IPS DF 19.7 (cell line): ENCODE data around the gene SLC35F4.

Experiments
- DNase-seq: peaks from one replicate; pipeline ENCODE4 v3.0.0-alpha.2; 2013; ENCODE audit warnings: low read depth, low spot score

The SLC35F4 gene

DNA sequence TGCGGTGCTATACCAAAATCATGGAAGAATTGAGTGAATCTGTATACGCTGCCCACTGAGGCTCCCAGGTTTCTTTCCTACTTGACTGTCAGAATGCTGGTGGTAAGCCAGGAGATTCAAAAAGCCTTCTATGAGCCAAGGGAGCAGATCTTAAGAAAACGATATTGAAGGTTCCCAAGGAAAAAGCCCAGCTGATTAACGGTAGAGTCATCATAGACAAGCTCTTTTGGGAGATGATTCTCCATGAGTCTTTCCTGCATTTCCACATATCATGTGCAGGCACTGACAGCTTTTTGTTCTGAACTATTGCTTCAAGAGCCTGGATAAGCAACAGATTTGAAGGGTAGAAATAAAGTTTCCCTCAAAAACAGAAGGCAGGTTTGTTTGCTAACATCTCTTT is 17.5 kb downstream of the SLC35F4 start:
- DNase-seq: no peak

DNA sequence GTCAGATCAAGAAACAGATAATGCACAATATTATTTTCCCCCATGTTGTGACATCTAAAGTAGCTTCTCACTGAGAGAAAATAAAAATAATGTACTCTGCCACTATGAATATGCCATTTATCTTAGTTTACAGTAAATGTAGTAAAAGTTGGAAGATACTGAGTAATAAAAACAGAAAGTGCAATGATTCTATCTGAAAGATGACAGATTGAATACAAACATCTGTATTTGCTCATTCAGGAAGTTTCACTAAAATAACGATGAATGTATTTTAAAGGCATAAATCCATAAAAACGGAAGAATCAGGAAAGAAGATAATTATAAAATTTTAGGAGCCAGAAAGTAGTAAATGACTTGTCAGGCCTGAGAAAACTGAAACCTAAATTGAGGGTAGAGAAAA is 18.2 kb downstream of the SLC35F4 start:
- no peak for DNase-seq

DNA sequence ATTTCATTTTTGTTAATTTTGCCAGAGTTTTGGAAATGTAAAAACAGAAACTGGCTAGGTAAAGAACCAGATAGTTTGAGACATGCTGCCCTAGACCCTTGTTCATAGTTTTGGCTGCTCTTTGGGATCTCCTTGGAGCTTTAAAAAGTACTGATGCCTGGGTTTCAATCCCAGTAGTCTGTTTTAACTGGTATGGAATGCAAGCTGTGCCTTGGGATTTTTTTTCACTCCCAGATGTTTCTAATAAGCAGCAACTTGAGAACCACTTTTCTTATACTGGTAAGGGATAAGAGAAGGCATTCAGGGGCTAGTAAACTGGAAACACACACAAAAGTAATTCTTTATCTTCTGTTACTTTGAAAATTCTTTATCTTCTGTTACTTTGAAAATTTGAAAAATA is 18.8 kb downstream of the SLC35F4 start:
- no peak for DNase-seq

DNA sequence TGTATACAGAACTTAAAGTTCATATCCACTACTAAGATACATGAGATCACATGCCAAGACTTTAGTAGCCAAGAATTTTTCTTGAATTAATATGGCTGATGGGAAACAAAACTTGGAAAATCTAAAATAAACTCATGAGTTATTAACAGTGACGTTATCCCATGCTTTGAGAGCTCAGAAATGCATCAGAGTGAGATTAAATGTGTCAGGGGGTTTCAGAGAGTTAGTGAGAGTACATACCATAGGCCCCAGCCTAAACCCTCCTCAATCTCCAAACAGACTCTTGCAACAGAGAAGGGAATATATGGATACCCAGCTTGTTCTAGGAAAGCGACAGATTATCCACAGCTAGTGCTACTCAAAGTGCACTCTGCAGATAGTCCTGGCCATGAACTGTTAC is 19.3 kb downstream of the SLC35F4 start:
- DNase-seq: no peak

DNA sequence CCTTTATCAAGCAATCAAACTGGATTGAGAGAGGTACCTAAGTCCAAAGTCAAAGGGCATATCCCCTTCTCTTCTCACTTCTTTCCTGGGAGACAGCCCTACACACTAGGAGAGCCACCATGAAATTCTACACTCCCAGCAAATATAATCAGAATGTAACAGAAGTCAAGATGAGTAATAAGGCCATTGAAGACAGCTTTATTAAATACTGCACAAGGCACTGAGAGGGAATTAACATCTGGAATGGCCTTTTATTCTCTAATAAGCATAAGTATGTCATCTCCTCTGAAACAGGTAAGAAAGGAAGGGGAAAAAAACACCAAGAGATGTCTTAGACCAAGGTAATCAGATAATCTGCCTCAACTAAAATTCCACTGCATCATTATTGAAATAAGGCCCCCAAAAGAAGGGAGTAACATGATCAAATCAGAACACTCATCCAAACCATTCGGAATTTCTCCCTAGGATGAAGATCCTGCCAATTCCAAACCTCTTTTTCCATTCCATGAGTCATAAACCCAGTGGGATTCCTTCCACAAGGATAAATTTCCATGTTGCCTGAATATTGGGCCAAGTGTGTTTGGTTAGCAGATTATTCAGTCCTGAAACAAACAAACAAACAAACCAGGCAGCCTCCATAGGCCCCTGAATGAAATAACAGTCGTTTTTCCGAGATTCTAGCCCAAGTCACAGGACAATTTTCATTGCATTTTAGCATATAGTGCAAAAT is 19.9 kb downstream of the SLC35F4 start:
- DNase-seq: no peak

DNA sequence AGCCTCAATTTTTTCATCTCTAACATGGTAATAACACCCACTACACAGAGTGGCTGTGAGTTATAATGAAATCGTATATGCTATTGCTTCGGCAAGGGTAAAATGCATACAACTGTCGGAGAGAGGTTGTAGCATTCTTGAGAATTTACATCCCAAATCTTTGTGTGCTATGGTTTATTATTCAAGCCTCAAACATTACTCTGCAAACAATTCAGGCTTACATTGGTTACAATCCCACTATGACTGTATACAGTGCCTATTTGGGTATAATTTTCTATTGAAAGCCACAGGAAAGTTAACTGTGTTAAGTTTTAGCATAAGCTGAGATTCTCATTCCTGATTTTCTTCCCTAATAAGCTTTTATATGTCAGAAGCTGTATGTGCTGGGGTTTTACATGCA is 20.6 kb downstream of the SLC35F4 start:
- no peak for DNase-seq

DNA sequence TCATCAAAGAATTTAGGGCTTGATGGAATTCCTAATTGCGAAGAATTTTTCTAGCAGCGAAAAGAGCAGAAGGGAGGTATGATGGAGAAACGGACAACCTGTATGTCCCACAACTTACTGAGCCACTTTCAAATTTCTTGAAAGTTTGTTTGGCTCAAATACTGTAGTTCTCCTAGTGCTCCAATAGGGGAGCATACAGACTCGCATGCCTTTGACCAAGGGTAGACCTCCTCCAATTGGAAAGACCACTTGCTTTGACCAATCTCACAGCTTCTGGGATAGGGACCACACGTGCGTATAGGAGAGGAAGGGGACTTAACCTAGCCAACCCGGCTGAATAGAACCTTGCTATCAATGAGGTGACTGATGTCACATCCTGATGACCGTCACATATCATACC is 28.6 kb downstream of the SLC35F4 start:
- DNase-seq: no peak

DNA sequence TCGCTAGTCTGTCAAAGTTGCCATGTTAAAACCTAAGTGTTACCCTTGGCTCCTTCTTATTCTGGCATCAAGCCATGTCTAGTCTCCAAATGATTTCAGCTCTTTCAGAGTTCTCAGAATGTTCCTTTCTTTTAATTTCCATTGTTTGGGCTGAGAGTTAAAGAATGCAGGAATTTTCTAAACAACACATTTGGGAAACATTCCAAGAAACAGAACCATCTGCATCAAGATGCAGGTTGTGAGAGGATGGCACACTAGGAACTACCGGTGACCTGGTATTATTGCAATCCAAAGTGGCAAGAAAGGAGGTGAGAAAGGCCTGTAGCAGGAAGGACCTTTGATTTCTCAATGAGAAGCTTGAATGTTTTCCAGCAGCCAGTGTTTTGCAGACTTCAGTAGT is 30.1 kb downstream of the SLC35F4 start:
- DNase-seq: no peak

DNA sequence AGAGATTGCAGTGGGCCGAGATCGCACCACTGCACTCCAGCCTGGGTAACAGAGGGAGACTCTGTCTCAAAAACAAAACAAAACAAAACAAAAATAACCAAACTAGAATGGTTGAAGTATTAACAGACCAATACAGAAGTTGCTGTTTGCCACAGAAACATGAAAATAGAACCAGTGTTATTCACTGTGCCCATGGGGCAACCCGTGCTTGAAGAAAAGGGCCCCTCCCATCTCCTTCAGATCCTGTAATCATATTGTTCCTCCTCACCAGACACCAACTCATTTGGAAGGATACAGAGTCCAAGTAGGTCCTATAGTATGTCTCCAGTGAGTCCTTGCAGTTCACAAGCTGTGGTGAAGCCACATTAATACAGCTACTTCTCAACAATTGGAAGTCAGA is 30.9 kb downstream of the SLC35F4 start:
- DNase-seq: no peak

DNA sequence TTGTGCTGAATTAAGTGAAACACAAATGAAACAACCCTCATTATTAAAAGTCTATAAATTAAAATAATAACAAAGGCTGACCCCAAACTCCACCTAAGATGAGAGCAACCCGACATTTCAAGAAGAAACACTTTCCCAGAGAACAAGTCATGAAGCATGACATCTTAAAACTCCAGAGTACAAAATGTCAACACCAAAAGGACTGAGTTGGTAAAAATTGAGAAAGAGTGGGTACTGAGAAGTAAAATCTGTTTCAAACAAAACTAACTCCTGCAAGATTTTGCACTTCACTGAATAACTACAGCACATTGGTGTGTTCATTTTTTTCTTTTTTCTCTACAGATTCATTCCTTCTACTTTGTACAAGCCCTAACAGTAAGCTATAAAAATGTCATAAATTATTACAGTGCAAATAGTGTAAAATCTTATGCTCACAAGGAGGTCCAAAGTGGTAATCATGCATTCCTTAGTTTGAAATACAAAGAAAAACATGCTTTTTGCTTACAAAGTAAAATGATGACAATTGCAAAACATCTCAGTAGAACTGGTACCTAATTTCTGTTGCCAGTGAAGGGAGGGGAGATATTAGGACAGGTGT is 31.8 kb downstream of the SLC35F4 start:
- no peak for DNase-seq

DNA sequence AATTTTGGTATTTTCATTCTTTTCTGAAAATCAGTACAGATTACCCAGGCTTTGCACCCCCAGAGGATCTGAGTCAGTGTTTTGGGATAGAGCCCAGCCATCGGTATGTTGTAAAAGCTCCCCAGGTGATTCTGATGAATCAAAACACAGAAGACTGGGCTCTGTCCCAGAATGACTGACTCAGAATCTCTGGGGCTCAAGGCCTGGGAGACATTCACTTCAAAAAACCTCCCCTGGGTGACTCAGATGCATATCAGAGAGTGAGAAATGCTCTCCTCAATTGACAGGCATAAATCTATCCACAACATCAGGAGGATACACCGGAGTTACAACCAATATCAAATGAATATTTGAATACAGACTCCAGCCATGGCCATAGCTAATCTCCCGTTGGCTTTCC is 32.6 kb downstream of the SLC35F4 start:
- no peak for DNase-seq

DNA sequence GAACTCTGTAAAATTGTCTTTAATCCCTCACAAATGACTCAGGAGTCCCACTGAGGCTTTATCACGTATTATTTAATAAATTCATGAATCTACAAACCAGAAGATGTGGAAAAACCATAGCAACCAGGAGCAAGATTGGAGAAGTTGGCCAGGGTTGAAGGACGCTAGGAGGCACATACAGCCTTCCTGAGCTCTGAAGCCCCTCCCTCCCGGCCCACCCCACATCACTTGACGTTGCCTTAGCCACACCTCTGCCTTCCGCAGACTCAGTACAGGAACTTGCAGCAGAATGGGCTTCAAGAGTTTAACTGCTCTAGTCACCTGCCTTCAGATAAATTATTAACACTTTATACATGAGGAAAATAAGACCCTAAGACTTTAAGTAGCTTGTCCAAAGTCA is 33.9 kb downstream of the SLC35F4 start:
- no peak for DNase-seq

DNA sequence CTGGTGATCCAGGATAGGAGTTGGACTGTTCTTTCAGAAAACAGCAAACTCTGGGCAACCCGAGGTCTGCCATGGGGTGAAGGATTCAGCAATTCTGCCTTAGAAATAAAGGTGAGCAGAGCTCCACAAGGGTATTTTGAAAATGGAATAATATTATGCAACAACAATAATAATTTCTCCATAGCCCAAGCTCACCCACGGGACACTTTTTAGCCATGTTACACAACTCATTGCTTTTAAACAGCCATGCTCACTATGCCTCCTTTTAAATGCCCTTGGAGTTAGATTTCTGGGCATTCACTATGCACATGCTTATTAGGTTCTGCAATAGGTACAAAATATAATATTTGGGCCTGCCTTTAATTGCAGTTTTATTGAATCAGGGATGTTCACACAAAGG is 37.2 kb downstream of the SLC35F4 start:
- no peak for DNase-seq

DNA sequence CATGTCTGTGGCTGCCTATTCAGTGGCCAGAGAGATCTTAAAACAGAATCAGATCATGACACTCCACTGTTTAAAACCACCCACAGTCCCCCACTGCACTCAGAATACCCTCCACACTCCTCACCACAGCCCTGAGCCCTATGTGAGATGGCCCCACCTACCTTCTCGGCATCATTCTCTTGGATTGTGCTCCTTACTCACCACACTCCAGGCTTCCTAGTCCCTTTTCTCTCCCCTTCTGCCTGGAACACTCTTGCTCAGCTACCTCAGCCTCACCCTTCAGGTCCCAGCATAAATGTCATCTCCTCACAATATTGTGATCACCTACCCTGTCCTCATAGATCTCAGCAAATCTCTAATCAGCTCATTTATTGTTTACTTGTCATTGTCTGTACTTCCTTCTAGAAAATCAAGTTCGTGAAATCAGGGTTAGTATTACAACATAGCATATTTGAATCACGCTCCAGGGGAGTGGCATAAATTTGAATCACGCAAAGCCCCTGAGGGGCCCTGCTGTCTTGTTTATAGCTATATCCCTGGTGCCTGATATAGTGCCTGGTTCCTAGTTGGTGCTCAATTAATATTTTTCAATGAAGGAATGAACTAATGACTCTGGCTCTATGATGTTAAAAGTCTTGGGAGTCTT is 42.8 kb downstream of the SLC35F4 start:
- DNase-seq: no peak

DNA sequence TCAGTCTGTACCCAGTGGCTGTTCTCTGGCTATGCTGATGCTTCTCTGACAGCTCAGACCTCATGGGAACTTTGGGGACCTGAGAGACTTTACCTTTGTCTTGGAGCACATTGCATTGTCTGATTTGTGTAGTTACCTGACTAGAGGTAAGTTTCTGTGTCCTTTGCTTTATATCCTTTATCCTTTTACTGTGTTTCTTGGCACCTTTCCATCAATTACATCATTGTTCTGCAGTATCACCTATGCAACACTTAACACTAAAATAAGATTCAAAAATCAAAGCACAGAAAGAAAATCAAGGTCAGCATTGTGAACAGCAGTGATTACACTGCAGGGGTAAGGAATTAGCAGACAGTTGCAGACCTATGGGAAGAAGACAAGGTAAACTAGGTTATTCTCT is 43.8 kb downstream of the SLC35F4 start:
- no peak for DNase-seq

DNA sequence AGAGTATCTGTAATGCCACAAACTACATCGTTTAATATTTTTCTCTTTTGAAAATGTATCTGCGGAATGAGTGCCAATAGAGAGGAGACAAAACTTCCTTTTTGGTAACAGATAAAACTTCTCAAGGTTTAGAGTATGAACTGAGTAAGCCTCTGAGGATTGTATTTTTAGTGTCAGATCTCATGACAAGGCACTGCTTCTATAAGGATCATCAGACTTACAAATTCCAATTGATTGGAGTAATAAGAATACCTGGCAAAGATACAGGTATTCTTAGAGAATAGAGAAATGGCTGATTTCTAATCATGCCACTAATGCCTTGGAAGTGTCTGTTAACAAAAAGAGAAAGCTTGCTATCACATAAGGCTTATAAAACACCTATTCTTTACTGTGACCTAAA is 45.3 kb downstream of the SLC35F4 start:
- DNase-seq: no peak

DNA sequence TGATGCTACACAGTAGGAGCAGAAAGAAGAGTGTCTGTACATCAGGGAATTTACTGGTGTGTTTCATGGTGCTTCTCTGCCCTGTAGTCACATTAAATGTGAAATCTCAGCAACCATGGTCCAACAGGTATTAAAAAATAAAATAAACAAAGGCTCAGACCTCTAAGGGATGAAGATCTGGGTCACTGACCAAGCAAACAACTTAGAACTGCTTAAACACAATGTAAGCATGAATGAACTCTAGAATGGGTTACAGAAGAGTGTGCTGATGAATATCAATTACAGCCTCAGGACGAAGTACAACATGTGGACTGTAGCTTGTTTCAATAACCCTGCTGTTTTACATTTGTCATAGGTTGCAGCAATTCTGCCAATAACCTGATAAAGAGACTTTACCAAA is 47.4 kb downstream of the SLC35F4 start:
- DNase-seq: no peak

DNA sequence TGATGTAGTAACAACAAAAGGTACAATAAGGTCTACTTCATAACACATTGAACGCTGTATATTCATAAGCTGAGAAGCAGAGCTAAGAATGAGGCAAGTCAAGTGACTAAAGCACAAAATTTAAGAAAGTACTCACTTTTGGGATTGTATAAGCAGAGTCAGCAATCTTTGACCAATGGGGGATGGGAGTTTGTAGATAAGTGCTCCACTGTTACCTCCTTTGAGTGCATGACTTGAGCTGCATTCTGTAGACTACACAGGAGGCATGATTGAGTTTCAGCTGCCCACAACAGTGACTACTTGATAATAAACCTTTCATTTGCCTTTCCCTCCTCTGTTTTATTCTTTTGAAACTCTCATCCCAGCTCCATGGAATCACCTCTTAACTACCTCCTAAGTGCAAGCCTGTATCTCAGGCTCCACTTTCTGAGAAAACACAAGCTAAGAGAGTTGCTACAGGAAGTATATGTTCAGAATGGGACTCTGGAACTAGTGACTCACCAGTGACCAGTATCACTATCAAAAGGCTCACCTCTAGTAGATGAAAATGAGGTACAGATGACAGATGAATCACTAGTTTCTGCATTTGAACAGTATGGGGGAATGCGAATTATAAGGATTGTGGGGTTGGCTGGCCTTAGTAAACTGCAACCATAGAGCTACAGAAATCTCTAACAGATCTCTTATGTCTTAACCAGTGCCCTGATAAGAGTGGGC is 49.2 kb downstream of the SLC35F4 start:
- no peak for DNase-seq

DNA sequence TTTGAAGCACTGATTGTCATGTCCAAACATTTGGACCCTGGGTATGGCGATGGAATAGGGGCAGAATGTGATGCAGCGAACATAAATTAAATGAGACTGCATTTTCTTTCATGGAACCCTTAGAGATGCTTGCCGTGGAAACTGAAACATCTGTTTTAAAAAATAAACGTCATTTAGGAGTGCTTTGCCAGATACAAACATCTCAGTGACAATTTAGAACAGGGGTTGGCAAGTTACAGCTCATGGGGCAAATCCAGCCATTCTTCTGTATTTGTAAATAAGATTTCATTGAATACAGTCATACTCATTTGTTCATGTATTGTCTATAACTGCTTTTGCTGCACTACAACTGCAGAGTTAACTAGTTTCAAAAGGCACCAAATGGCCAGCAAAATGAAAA is 51.2 kb downstream of the SLC35F4 start:
- DNase-seq: no peak

DNA sequence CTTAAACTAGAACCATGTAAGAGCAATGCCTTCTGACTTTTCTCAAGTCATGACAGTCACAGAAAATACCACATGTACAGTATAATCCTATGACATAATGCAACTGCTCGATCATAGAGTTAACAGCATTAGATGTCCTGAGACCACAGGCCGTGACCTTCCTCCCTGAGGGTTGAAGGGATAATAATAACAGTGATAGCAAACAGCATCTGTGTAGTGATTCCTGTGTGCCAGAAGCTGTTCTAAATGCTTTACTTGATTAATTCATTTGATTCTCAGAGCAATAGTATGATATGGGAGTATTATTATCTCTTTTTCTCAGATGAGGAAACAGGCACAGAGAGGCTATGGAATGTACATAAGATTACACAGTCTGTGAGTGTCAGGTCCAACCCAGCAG is 53.2 kb downstream of the SLC35F4 start:
- no peak for DNase-seq

DNA sequence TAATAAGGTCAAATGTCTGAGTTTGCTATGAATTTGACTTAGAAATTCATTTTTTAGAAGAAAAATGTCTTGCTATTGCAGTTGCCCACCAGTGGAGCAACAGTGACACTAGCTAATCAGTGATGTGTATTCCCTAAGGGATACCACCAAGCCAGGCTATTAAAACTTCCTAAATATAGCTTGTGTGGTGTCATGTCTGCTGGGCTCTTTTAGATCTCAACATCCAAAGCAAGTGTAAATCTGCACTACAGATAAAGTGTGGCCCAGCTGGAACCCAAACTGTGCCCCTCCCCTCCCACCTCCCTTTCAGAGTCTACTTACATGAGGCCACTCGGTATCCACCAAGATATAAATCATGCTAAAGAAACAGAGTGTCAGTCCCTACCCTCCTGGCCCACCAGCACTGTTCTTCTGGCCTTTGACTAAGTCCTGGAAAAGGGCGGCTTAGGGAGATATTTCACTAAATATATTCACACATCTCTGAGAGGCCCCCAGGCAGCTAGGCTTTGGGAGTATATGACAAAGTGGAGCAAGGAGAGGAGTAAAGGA is 53.8 kb downstream of the SLC35F4 start:
- DNase-seq: no peak

DNA sequence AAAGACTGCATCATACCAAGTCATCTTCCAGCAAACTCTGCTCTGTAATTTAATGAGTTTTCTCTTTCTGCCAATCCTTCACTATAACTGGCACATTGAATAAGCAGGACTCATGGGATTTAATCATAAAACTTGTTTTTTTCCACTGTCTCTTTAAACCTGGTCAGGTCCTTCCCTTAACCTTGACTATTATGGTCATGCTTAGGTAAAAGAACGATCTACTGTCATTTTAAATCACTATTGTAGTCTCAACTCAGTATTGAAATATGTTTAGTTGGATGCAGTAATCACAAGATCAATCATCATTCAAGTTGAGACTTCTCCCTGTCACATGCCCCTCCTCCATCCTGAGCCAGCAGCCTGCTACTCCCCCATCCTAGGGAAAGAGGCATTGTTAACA is 56.1 kb downstream of the SLC35F4 start:
- no peak for DNase-seq
